Measurements from ENCODE around the gene CCDC179. TPM values are rescaled to one million over a fixed set of nuclear protein-coding genes. Genes with fewer than 3 reads are reported as not detected.

The CCDC179 gene
- total RNA-seq, result not detected

GRCh38 chr11:22860241-22860640 lies at the start of gene CCDC179:
Gene CCDC179 (minus strand): TSS chr11:22860474. CDS start chr11:22860421, 53 bp downstream.
- no peak for ATAC-seq
- CTCF ChIA-PET, result interaction anchor here (0.7 to 1.2 kb wide), 2 partner anchors 16 to 825 kb away, joined by 3 to 5 read pairs; no protein-coding TSS in a partner anchor

DNA sequence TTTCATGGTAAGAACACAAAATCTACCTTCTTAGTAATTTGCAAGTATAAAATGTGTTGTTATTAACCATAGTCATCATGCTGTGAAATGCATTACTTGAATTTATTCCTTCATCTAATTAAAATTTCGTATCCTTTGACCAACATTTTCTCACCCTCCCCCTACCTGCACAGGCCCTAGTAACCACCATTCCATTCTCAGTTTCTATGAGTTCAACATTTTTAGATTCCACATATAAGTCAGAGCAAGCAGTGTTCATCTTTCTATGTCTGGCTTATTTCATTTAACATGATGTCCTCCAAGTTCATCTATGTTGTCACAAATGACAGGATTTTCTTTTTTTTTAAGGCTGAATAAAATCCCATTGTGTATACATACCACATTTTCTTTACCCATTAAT lies 43.5 kb upstream of the CCDC179 start:
- ATAC-seq, result no peak

More at GRCh38 chr11:22860241-22860640, at the start of gene CCDC179:
- DNase-seq, result no peak
- intact Hi-C loops (cut with DNase I, micrococcal nuclease), result no loop called here
- Mint-ChIP-seq H3K4me3 (no peak within 1 kb of the TSS), H3K4me1 (no peaks in the 10 kb centered on the region), H3K27me3 (no peaks in the 10 kb centered on the region), H3K9me3 (ENCODE audit: low read depth) (no peaks in the 10 kb centered on the region), H3K27ac (no peak within 1 kb of the TSS), H3K36me3 (ENCODE audit: low read depth) (no peaks in the 10 kb centered on the region)
- POLR2A ChIA-PET, result no interaction called here

DNA sequence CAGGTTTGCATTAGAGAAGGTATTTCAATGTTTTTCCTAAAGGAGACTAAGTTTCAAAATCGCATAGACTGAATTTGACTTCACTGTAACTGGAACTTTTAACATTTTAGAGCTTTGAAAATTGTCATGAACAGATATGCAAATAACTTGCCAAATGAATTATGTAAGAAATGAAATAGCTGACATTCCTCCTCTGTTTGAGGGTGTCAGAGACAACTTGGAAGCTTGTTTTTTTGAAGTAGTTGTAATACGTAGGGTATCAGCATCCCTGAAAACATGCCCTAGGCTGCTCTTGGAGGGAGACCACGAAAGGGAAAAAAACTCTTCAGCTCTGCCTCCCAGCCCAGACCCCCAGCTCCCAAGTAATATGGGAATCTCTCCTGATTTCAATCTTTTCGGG lies 41.3 kb upstream of the CCDC179 start:
- Mint-ChIP-seq H3K27me3 (no peaks in the 10 kb centered on the region), H3K9me3 (ENCODE audit: low read depth) (peaks cover 2% of the 10 kb centered on the region), H3K4me1 (no peaks in the 10 kb centered on the region), H3K36me3 (ENCODE audit: low read depth) (no peaks in the 10 kb centered on the region), H3K4me3 (no peak overlapping the region), H3K27ac (no peak overlapping the region)
- CTCF ChIA-PET, result interaction anchor here (1.1 to 1.4 kb wide), 3 partner anchors 9 to 27 kb away, joined by 3 read pairs; no protein-coding TSS in a partner anchor
- POLR2A ChIA-PET, result no interaction called here
- ATAC-seq, result no peak
- no peak for DNase-seq
- intact Hi-C loops (cut with DNase I, micrococcal nuclease), result no loop called here

More for the DNA sequence above, 43.5 kb upstream of the CCDC179 start:
- CTCF ChIA-PET, result no interaction called here
- DNase-seq, result no peak
- Mint-ChIP-seq H3K27ac (no peak overlapping the region), H3K4me1 (no peaks in the 10 kb centered on the region), H3K27me3 (no peaks in the 10 kb centered on the region), H3K9me3 (ENCODE audit: low read depth) (peaks cover 7% of the 10 kb centered on the region), H3K4me3 (no peak overlapping the region), H3K36me3 (ENCODE audit: low read depth) (no peaks in the 10 kb centered on the region)
- intact Hi-C loops (cut with DNase I, micrococcal nuclease), result no loop called here
- POLR2A ChIA-PET, result no interaction called here

GRCh38 chr11:22900764-22901486 lies 40.7 kb upstream of the CCDC179 start:
- H3K4me1 Mint-ChIP-seq, result no peaks in the 10 kb centered on the region
- ATAC-seq, result no peak
- intact Hi-C loops (cut with DNase I, micrococcal nuclease), result no loop called here
- no peaks in the 10 kb centered on the region for H3K36me3 Mint-ChIP-seq (ENCODE audit: low read depth)
- ChIA-PET CTCF (interaction anchor here (1.1 to 1.4 kb wide), 3 partner anchors 8 to 26 kb away, joined by 3 read pairs; no protein-coding TSS in a partner anchor), POLR2A (no interaction called here)
- no peak overlapping the region for H3K27ac Mint-ChIP-seq
- DNase-seq, result no peak
- H3K4me3 Mint-ChIP-seq, result no peak overlapping the region
- no peaks in the 10 kb centered on the region for H3K9me3 Mint-ChIP-seq (ENCODE audit: low read depth)
- no peaks in the 10 kb centered on the region for H3K27me3 Mint-ChIP-seq

GRCh38 chr11:22898036-22898435 lies 37.8 kb upstream of the CCDC179 start:
- ATAC-seq, result no peak
- Mint-ChIP-seq H3K4me1 (no peaks in the 10 kb centered on the region), H3K27me3 (no peaks in the 10 kb centered on the region), H3K27ac (no peak overlapping the region), H3K4me3 (no peak overlapping the region), H3K9me3 (ENCODE audit: low read depth) (peaks cover 1% of the 10 kb centered on the region), H3K36me3 (ENCODE audit: low read depth) (no peaks in the 10 kb centered on the region)
- intact Hi-C loops (cut with DNase I, micrococcal nuclease), result no loop called here
- ChIA-PET POLR2A (no interaction called here), CTCF (no interaction called here)
- no peak for DNase-seq

GRCh38 chr11:22890227-22890626 lies 30.0 kb upstream of the CCDC179 start:
- Mint-ChIP-seq H3K27ac (no peak overlapping the region), H3K4me1 (no peaks in the 10 kb centered on the region), H3K36me3 (ENCODE audit: low read depth) (no peaks in the 10 kb centered on the region), H3K27me3 (no peaks in the 10 kb centered on the region), H3K4me3 (no peak overlapping the region), H3K9me3 (ENCODE audit: low read depth) (no peaks in the 10 kb centered on the region)
- ChIA-PET CTCF (no interaction called here), POLR2A (no interaction called here)
- DNase-seq, result no peak
- intact Hi-C loops (cut with DNase I, micrococcal nuclease), result no loop called here
- ATAC-seq, result no peak

- Mint-ChIP-seq H3K4me1 (no peaks in the 10 kb centered on the region), H3K27ac (no peak overlapping the region), H3K4me3 (no peak overlapping the region), H3K27me3 (no peaks in the 10 kb centered on the region), H3K9me3 (ENCODE audit: low read depth) (no peaks in the 10 kb centered on the region), H3K36me3 (ENCODE audit: low read depth) (no peaks in the 10 kb centered on the region)
- intact Hi-C loops (cut with DNase I, micrococcal nuclease), result no loop called here
- no peak for DNase-seq
- ChIA-PET CTCF (interaction anchor here (1.2 kb wide), 1 partner anchor 9 kb away, joined by 3 read pairs; no protein-coding TSS in a partner anchor), POLR2A (no interaction called here)
- ATAC-seq, result no peak
Measured at GRCh38 chr11:22884217-22884616, 23.9 kb upstream of the CCDC179 start.

DNA sequence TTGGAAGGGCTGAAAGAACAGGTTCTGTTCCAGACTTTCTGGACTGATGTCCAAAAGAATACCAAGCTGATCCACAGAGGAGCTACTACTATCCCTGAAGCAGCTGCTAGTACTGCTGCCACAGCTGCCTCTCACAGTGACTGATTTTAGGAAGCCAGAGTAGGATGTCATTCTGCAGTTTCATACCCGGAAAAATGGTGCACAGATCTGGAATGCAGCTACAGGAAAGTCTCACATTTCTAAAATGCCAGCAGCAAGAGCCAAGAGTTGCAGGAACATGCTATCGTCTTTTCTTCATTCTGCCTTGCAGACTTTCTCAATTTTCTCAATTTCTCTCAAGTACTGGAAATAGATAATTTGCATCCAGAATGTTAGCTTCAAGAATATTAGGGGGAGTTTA lies 19.4 kb upstream of the CCDC179 start:
- Mint-ChIP-seq H3K27ac (no peak overlapping the region), H3K36me3 (ENCODE audit: low read depth) (no peaks in the 10 kb centered on the region), H3K4me1 (no peaks in the 10 kb centered on the region), H3K27me3 (no peaks in the 10 kb centered on the region), H3K4me3 (no peak overlapping the region), H3K9me3 (ENCODE audit: low read depth) (no peaks in the 10 kb centered on the region)
- ChIA-PET CTCF (no interaction called here), POLR2A (no interaction called here)
- no peak for DNase-seq
- ATAC-seq, result no peak
- intact Hi-C loops (cut with DNase I, micrococcal nuclease), result loop anchor here in 1 of 2 experiments (10.0 kb wide), 1 partner anchor 235 kb away; no protein-coding TSS in a partner anchor

DNA sequence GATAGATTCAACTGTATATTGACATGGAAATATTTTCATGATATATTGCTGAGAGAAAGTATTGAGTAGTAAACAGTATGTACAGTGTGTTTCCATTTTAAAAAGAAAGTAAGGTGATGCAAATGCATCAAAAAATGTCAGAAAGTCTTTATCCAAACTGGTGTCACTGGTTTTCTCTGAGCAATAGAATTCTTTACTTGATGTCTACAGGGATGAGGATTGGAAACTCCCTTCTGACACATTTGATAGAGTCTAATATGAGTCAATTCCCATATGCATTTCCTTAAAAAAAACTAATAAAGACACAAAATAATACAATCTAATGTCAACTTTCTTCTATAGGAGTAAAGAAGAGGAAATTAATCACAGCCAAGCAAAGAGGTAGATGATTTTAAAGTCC lies 18.3 kb upstream of the CCDC179 start:
- no peaks in the 10 kb centered on the region for H3K4me1 Mint-ChIP-seq
- intact Hi-C loops (cut with DNase I, micrococcal nuclease), result loop anchor here in 1 of 2 experiments (10.0 kb wide), 1 partner anchor 236 kb away; no protein-coding TSS in a partner anchor
- no peak overlapping the region for H3K4me3 Mint-ChIP-seq
- POLR2A ChIA-PET, result no interaction called here
- DNase-seq (no peak), ATAC-seq (no peak)
- H3K9me3 Mint-ChIP-seq (ENCODE audit: low read depth), result no peaks in the 10 kb centered on the region
- H3K27ac Mint-ChIP-seq, result no peak overlapping the region
- CTCF ChIA-PET, result no interaction called here
- H3K27me3 Mint-ChIP-seq, result no peaks in the 10 kb centered on the region
- H3K36me3 Mint-ChIP-seq (ENCODE audit: low read depth), result no peaks in the 10 kb centered on the region

GRCh38 chr11:22878039-22878438 lies 17.8 kb upstream of the CCDC179 start:
- Mint-ChIP-seq H3K9me3 (ENCODE audit: low read depth) (no peaks in the 10 kb centered on the region), H3K27me3 (no peaks in the 10 kb centered on the region), H3K36me3 (ENCODE audit: low read depth) (no peaks in the 10 kb centered on the region), H3K4me1 (no peaks in the 10 kb centered on the region), H3K27ac (no peak overlapping the region), H3K4me3 (no peak overlapping the region)
- no peak for ATAC-seq
- ChIA-PET POLR2A (no interaction called here), CTCF (no interaction called here)
- intact Hi-C loops (cut with DNase I, micrococcal nuclease), result loop anchor here in 1 of 2 experiments (10.0 kb wide), 1 partner anchor 237 kb away; no protein-coding TSS in a partner anchor
- no peak for DNase-seq

- POLR2A ChIA-PET, result no interaction called here
- CTCF ChIA-PET, result interaction anchor here (0.6 to 1.9 kb wide), 19 partner anchors 8 to 579 kb away, joined by 3 to 5 read pairs (median 3); partner anchors contain the start of genes CCDC179 and SVIP
- Mint-ChIP-seq H3K36me3 (ENCODE audit: low read depth) (no peaks in the 10 kb centered on the region), H3K27ac (no peak overlapping the region), H3K4me3 (no peak overlapping the region), H3K9me3 (ENCODE audit: low read depth) (no peaks in the 10 kb centered on the region), H3K4me1 (no peaks in the 10 kb centered on the region), H3K27me3 (no peaks in the 10 kb centered on the region)
- DNase-seq, result peak; percentile 78
- peak; percentile 81 for ATAC-seq
- intact Hi-C loops (cut with DNase I, micrococcal nuclease), result loop anchor here in 1 of 2 experiments (10.0 kb wide), 1 partner anchor 239 kb away; no protein-coding TSS in a partner anchor
Measured at GRCh38 chr11:22875869-22876473, 15.7 kb upstream of the CCDC179 start.

DNA sequence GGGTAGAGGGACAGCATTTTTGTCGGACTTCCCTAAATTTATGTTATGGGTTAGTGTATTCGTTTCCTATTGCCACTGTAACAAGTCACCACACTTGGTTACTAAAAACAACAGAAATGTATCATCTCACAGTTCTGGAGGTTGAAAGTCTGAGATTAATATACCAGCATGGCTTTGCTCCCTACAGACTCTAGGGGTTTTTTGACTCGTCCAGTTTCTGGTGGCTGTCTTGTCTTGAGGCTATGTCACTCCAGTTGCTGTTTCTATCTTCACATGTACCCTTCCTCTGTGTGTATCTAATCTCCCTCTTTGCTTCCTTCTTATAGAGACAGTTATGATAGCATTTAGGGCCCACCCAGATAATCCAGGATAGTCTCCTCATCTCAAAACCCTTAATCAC lies 9.1 kb upstream of the CCDC179 start:
- Mint-ChIP-seq H3K4me3 (no peak overlapping the region), H3K9me3 (ENCODE audit: low read depth) (no peaks in the 10 kb centered on the region), H3K27me3 (no peaks in the 10 kb centered on the region), H3K36me3 (ENCODE audit: low read depth) (no peaks in the 10 kb centered on the region), H3K27ac (no peak overlapping the region), H3K4me1 (no peaks in the 10 kb centered on the region)
- ChIA-PET POLR2A (no interaction called here), CTCF (no interaction called here)
- intact Hi-C loops (cut with DNase I, micrococcal nuclease), result no loop called here
- DNase-seq, result no peak
- ATAC-seq, result no peak

All from activated CD4-positive, alpha-beta T cell treated with anti-CD3 and anti-CD28 coated beads for 36 hours (primary cell).